ENCODE results near the gene EFNA5. TPM values are rescaled to one million over a fixed set of nuclear protein-coding genes. Genes with fewer than 3 reads are reported as not detected.
A peak's percentile ranks its signal among the peaks of the same experiment; 100 is the strongest.

EFNA5 gene
- total RNA-seq, 1 donor from 2014 or later, result 11.8 TPM

DNA sequence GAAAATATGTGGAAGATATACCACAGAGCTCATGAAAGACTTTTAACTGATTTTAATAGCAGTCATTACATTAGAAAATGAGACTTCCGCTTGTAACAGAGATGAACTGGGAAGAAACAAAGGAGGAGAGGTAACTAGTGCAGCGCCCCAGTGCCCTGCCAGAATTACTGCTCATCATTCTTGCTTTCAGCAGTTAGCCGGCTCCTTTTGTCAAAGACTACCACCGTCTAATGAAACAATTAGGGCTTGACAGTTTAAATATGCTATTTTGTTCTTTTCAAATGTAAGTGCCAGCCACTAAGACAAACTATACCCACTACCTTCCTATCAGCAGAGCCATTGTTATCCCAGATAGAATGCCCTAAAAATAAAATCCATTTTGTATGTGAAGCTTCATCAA is 328.4 kb downstream of the EFNA5 start:
- no peaks in the 10 kb centered on the region for H3K27me3 ChIP-seq
- TF ChIP-seq, protein P1, sequence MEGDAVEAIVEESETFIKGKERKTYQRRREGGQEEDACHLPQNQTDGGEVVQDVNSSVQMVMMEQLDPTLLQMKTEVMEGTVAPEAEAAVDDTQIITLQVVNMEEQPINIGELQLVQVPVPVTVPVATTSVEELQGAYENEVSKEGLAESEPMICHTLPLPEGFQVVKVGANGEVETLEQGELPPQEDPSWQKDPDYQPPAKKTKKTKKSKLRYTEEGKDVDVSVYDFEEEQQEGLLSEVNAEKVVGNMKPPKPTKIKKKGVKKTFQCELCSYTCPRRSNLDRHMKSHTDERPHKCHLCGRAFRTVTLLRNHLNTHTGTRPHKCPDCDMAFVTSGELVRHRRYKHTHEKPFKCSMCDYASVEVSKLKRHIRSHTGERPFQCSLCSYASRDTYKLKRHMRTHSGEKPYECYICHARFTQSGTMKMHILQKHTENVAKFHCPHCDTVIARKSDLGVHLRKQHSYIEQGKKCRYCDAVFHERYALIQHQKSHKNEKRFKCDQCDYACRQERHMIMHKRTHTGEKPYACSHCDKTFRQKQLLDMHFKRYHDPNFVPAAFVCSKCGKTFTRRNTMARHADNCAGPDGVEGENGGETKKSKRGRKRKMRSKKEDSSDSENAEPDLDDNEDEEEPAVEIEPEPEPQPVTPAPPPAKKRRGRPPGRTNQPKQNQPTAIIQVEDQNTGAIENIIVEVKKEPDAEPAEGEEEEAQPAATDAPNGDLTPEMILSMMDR (IDR thresholded peaks at IDR 0.05), result no peak
- no peak for TF ChIP-seq POLR2AphosphoS5 (IDR thresholded peaks at IDR 0.05; ENCODE audit: insufficient read depth in 1 of 2, low read depth in 1 of 2)
- no peak for TF ChIP-seq POLR2A (IDR thresholded peaks at IDR 0.05)
- no peaks in the 10 kb centered on the region for H3K9me3 ChIP-seq
- no peaks in the 10 kb centered on the region for H3K36me3 ChIP-seq
- intact Hi-C loops (cut with DNase I), result no loop called here
- no peak overlapping the region for H3K4me3 ChIP-seq
- no peak overlapping the region for H3K27ac ChIP-seq
- DNase-seq (ENCODE audit: extremely low spot score in 2 of 2), result no peak
- peaks cover 16% of the 10 kb centered on the region for H3K4me1 ChIP-seq

DNA sequence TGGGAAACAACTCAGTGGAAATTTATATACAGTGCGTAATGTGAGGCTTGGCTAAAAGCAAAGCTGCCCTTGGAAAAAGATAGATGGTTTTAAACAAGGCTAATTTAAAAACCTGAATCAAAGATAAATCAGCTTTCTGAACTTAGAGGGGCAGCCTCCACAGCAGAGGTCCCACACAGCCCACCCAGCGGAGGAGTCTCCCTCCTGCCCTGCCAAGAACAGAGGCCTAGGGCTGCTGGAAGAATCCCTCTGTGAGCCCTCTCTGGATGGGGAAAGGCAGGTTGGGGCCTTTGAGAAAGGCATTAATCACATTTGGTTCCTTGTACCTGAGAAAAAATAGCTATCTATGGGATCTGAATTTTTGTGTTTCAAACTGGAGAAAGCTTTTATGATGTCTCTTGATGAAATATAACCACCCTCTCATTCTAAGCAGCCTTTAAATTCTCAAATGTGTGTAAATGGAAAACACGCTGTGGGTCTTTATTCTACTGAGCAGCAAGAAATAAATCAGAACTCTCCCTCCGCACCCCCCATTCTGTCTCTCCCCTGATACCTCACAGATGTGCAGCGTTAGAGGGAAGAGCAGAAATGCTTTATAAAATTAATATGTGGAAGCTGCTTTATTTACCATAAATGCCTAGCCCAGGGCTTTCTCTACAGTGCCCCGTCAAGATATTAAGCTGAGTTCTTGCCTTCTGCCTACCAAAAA is 329.2 kb downstream of the EFNA5 start:
- DNase-seq (ENCODE audit: extremely low spot score in 2 of 2), result no peak
- Histone ChIP-seq H3K4me1 (peaks cover 16% of the 10 kb centered on the region), H3K27ac (peak overlapping the region; percentile 4), H3K36me3 (no peaks in the 10 kb centered on the region), H3K4me3 (no peak overlapping the region), H3K9me3 (no peaks in the 10 kb centered on the region), H3K27me3 (no peaks in the 10 kb centered on the region)
- intact Hi-C loops (cut with DNase I), result no loop called here
- TF ChIP-seq POLR2A (IDR thresholded peaks at IDR 0.05) (no peak), POLR2AphosphoS5 (IDR thresholded peaks at IDR 0.05; ENCODE audit: insufficient read depth in 1 of 2, low read depth in 1 of 2) (no peak)
- TF ChIP-seq, protein P1 (IDR thresholded peaks at IDR 0.05), result no peak

DNA sequence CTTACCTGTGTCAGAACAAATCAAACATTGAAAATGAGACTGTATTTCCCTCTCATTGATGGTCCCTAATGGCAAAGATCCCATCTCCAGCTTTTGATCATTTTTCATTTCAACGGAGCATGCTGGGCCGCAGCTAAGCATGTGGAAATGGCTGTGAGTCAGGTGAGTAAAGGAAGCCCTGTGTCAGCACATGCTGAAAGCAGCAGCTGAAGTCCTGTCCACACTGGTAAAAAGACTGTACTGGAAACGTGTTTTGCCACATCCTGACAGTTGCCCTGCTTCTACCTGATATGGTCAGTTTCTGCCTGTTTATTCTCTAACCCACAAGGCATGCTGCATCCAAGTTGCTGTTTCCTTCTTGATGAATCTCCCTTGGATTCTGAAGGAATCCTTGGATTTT is 330.1 kb downstream of the EFNA5 start:
- TF ChIP-seq, protein P1 (IDR thresholded peaks at IDR 0.05), result no peak
- TF ChIP-seq POLR2A (IDR thresholded peaks at IDR 0.05), result no peak
- peak in 1 of 2 donors; percentile 72 for TF ChIP-seq POLR2AphosphoS5 (IDR thresholded peaks at IDR 0.05; ENCODE audit: insufficient read depth in 1 of 2, low read depth in 1 of 2)
- no peaks in the 10 kb centered on the region for H3K9me3 ChIP-seq
- H3K4me3 ChIP-seq, result no peak overlapping the region
- no peak for DNase-seq (ENCODE audit: extremely low spot score in 2 of 2)
- H3K27ac ChIP-seq, result no peak overlapping the region
- H3K4me1 ChIP-seq, result peaks cover 16% of the 10 kb centered on the region
- H3K27me3 ChIP-seq, result no peaks in the 10 kb centered on the region
- intact Hi-C loops (cut with DNase I), result no loop called here
- no peaks in the 10 kb centered on the region for H3K36me3 ChIP-seq

DNA sequence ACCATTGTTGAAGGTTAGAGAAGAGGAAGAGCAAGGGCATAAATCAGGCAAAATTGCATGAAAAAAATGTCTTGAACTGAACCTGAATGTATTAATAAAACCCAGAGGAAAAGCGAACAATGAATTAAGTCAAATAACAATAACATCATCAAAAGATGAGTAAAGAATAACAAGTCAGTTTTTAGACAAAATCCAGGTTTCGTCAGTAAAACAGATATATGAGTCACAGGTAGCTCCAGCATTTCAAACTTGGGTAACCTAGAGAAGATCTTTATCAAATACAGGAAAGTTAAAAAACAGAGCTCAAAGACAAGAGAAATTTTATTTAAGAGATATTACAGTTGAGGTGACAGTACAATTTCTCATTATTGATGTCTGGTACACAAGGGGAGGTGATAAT is 332.4 kb downstream of the EFNA5 start:
- Histone ChIP-seq H3K27me3 (no peaks in the 10 kb centered on the region), H3K36me3 (no peaks in the 10 kb centered on the region), H3K4me1 (peaks cover 16% of the 10 kb centered on the region), H3K4me3 (no peak overlapping the region), H3K9me3 (no peaks in the 10 kb centered on the region), H3K27ac (no peak overlapping the region)
- no peak for DNase-seq (ENCODE audit: extremely low spot score in 2 of 2)
- TF ChIP-seq POLR2AphosphoS5 (IDR thresholded peaks at IDR 0.05; ENCODE audit: insufficient read depth in 1 of 2, low read depth in 1 of 2), result no peak
- intact Hi-C loops (cut with DNase I), result no loop called here

DNA sequence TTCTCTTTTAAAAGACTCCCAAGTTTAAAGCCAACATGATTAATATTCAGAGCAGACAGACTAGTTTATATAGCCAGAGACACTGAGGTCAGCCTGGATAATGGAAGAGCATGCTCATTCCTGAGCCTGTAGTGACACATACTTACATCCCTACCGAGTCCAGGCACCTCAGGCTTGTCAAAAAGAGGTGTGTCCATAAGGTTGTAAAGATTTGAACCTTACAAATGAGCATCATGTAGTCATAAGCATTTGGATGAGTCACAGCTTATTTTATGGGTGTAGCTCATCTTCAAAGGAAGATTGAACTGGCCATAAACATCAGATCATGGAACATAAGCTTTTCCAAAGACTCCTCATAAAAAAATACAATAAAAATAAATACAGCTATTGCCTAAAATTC is 333.5 kb downstream of the EFNA5 start:
- Histone ChIP-seq H3K4me3 (no peak overlapping the region), H3K27me3 (no peaks in the 10 kb centered on the region), H3K9me3 (no peaks in the 10 kb centered on the region), H3K36me3 (no peaks in the 10 kb centered on the region), H3K4me1 (peaks cover 16% of the 10 kb centered on the region), H3K27ac (peak overlapping the region; percentile 30)
- TF ChIP-seq, protein P1 (IDR thresholded peaks at IDR 0.05), result no peak
- TF ChIP-seq POLR2A (IDR thresholded peaks at IDR 0.05), result no peak
- peak in 1 of 2 donors; percentile 59 for TF ChIP-seq POLR2AphosphoS5 (IDR thresholded peaks at IDR 0.05; ENCODE audit: insufficient read depth in 1 of 2, low read depth in 1 of 2)
- intact Hi-C loops (cut with DNase I), result no loop called here
- DNase-seq (ENCODE audit: extremely low spot score in 2 of 2), result no peak

Measured in vagina (tissue), 2 donors.